Measurements from ENCODE around the gene USP10. TPM values are rescaled to one million over a fixed set of nuclear protein-coding genes. Genes with fewer than 3 reads are reported as not detected.

The USP10 gene
- total and polyA plus RNA-seq, 3 donors from 2014 or later = 53.6 to 108 (median 101) TPM

- no peak for DNase-seq
- no peak overlapping the region for H3K4me3 ChIP-seq
- H3K36me3 ChIP-seq (ENCODE audit: low read depth, missing control alignments) = no peaks in the 10 kb centered on the region
- H3K9me3 ChIP-seq = no peaks in the 10 kb centered on the region
- WGBS, 2 donors = 43 to 71% methylated on average over 7 of the region's 7 CpGs
- no peak overlapping the region for H3K27ac ChIP-seq
- H3K27me3 ChIP-seq = no peaks in the 10 kb centered on the region
- H3K4me1 ChIP-seq = peaks cover 7% of the 10 kb centered on the region
- TF ChIP-seq POLR2A (IDR thresholded peaks at IDR 0.05) (no peak), CTCF (IDR thresholded peaks at IDR 0.05) (no peak)
- intact Hi-C loops (cut with DNase I; ENCODE audit: low total_unique reads) = no loop called here
These were observed 116.2 kb downstream of the USP10 start for GRCh38 chr16:84816023-84816422.

DNA sequence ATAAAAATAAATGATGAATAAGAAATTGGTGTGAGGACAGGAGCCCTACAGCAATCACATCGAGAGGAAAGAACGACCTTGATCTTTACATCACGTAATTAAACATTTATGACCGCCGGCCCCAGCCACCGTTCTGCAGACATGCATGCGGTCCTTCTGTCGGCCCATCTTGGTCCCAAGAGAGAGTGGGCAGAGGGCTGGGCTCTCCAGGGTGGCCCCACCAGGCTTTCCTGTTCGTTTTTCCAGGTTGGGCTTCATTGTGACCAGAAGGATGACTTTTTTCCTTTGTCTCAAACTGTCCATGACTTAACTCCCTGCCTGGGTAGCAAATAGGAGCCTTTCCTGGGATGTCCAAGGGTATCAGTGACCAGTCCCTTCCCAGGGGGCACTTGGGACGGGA, 116.7 kb downstream of the USP10 start:
- no peak for TF ChIP-seq CTCF (IDR thresholded peaks at IDR 0.05)
- TF ChIP-seq POLR2A (IDR thresholded peaks at IDR 0.05) = no peak
- H3K4me3 ChIP-seq = no peak overlapping the region
- no peak overlapping the region for H3K27ac ChIP-seq
- DNase-seq = no peak
- no peaks in the 10 kb centered on the region for H3K36me3 ChIP-seq (ENCODE audit: low read depth, missing control alignments)
- H3K4me1 ChIP-seq = peaks cover 7% of the 10 kb centered on the region
- H3K9me3 ChIP-seq = no peaks in the 10 kb centered on the region
- H3K27me3 ChIP-seq = no peaks in the 10 kb centered on the region
- 55 to 69% methylated on average over 10 of the region's 10 CpGs for WGBS, 2 donors
- intact Hi-C loops (cut with DNase I; ENCODE audit: low total_unique reads) = no loop called here

GRCh38 chr16:84817206-84817605, 117.4 kb downstream of the USP10 start:
- H3K36me3 ChIP-seq (ENCODE audit: low read depth, missing control alignments) = no peaks in the 10 kb centered on the region
- no peaks in the 10 kb centered on the region for H3K27me3 ChIP-seq
- H3K4me3 ChIP-seq = no peak overlapping the region
- peaks cover 12% of the 10 kb centered on the region for H3K4me1 ChIP-seq
- WGBS, 2 donors = 87 to 96% methylated on average over 10 of the region's 10 CpGs
- intact Hi-C loops (cut with DNase I; ENCODE audit: low total_unique reads) = no loop called here
- no peak overlapping the region for H3K27ac ChIP-seq
- no peak for DNase-seq
- H3K9me3 ChIP-seq = no peaks in the 10 kb centered on the region
- no peak for TF ChIP-seq CTCF (IDR thresholded peaks at IDR 0.05)

GRCh38 chr16:84817613-84818012, 117.8 kb downstream of the USP10 start:
- intact Hi-C loops (cut with DNase I; ENCODE audit: low total_unique reads) = no loop called here
- DNase-seq = no peak
- no peaks in the 10 kb centered on the region for H3K36me3 ChIP-seq (ENCODE audit: low read depth, missing control alignments)
- H3K27me3 ChIP-seq = no peaks in the 10 kb centered on the region
- H3K9me3 ChIP-seq = no peaks in the 10 kb centered on the region
- TF ChIP-seq POLR2A (IDR thresholded peaks at IDR 0.05) (no peak), CTCF (IDR thresholded peaks at IDR 0.05) (no peak)
- peaks cover 16% of the 10 kb centered on the region for H3K4me1 ChIP-seq
- H3K27ac ChIP-seq = no peak overlapping the region
- no peak overlapping the region for H3K4me3 ChIP-seq
- WGBS, 2 donors = 86 to 87% methylated on average over 2 of the region's 2 CpGs

DNA sequence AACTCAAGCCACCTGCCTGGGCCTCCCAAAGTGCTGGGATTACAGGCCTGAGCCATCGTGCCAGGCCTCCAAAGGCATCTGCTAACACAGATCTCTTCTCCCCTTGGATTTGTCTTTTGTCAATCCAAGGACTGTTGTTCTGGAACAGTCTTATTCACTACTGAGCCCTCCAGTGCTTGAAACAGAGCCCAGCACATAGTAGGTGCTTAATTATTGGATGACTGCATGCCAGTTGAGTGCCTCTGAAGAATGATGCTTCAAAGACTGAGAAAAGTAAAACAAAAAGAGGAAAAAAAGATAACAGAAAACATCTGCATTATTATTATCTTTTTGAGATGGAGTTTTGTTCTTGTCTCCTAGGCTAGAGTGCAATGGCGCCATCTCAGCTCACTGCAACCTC, 118.3 kb downstream of the USP10 start:
- Histone ChIP-seq H3K4me3 (no peak overlapping the region), H3K27me3 (no peaks in the 10 kb centered on the region), H3K27ac (no peak overlapping the region), H3K36me3 (ENCODE audit: low read depth, missing control alignments) (no peaks in the 10 kb centered on the region), H3K4me1 (peaks cover 17% of the 10 kb centered on the region), H3K9me3 (no peaks in the 10 kb centered on the region)
- TF ChIP-seq POLR2A (IDR thresholded peaks at IDR 0.05) = no peak
- TF ChIP-seq CTCF (IDR thresholded peaks at IDR 0.05) = no peak
- intact Hi-C loops (cut with DNase I; ENCODE audit: low total_unique reads) = no loop called here
- no peak for DNase-seq
- WGBS, 2 donors = 82 to 96% methylated on average over 2 of the region's 2 CpGs
